NCI-H2227 (cell line): Measurements from ENCODE around the gene CNTNAP5.

Source experiments
- DNase-seq: peaks from one replicate; lab custom pipeline; 2025; ENCODE audit not compliant: unreplicated experiment; lab: John Stamatoyannopoulos, UW

Gene CNTNAP5

GRCh38 chr2:124961132-124961531 is 936.0 kb downstream of the CNTNAP5 start:
- DNase-seq: no peak
